HepG2 (cell line): ENCODE data around the gene DIS3L2.

ENCODE experiments used
- CTCF ChIP-seq: sonication (generic); formaldehyde crosslinking; IDR thresholded peaks from 2 replicates; pipeline ENCODE4 v1.5.0; 2020; ENCODE audit warnings: mild to moderate bottlenecking, missing genetic modification reagents, moderate library complexity
- IRF1 ChIP-seq: sonication (generic); formaldehyde crosslinking; IDR thresholded peaks from 2 replicates; pipeline ENCODE4 v1.4.0; 2020; ENCODE audit warnings: low read depth, mild to moderate bottlenecking, missing genetic modification reagents
- KAT2B ChIP-seq: fragments of 150-350 bp; IDR thresholded peaks from 2 replicates; pipeline ENCODE4 v1.6.1; 2014; ENCODE audit warnings: low read depth, low read length, borderline replicate concordance
- NR2F1 ChIP-seq, 2 experiments: fragments of 450-650 bp in 1 of 2; formaldehyde crosslinking in 1 of 2; IDR thresholded peaks; 2 replicates each; pipeline versions ENCODE4 v1.5.0 to v1.6.1; 2016 to 2020; ENCODE audit warnings: mild to moderate bottlenecking in 1 of 2, missing compliant biosample characterization in 1 of 2, missing genetic modification reagents in 1 of 2, moderate library complexity in 1 of 2
- PAF1 ChIP-seq: IDR thresholded peaks from 2 replicates; pipeline ENCODE4 v1.6.1; 2016; ENCODE audit warnings: missing genetic modification reagents, missing compliant biosample characterization
- PHF8 ChIP-seq: sonication (generic); formaldehyde crosslinking; IDR thresholded peaks from 2 replicates; pipeline ENCODE4 v1.5.0; 2020; ENCODE audit warnings: missing genetic modification reagents
- POLR2A ChIP-seq, 2 experiments: IDR thresholded peaks; 2 replicates each; pipeline ENCODE4 v1.6.1; 2011; ENCODE audit warnings: low read depth in 2 of 2, low read length in 2 of 2, mild to moderate bottlenecking in 1 of 2, moderate library complexity in 1 of 2; ENCODE audit not compliant: insufficient read depth in 1 of 2
- PRPF4 ChIP-seq: fragments of 200-400 bp; formaldehyde crosslinking; IDR thresholded peaks from 2 replicates; pipeline ENCODE4 v1.6.1; 2016; ENCODE audit warnings: low read length, low read depth; ENCODE audit not compliant: poor library complexity, severe bottlenecking
- RAD21 ChIP-seq: fragments of 450-650 bp; formaldehyde crosslinking; IDR thresholded peaks from 2 replicates; pipeline ENCODE4 v1.5.0; 2020; ENCODE audit warnings: mild to moderate bottlenecking
- THAP8 ChIP-seq: sonication (generic); formaldehyde crosslinking; IDR thresholded peaks from 2 replicates; pipeline ENCODE4 v1.5.1; 2020; ENCODE audit warnings: missing genetic modification reagents, mild to moderate bottlenecking, borderline replicate concordance
- ZFP82 ChIP-seq: sonication (generic); formaldehyde crosslinking; IDR thresholded peaks from 2 replicates; pipeline ENCODE4 v1.5.1; 2020; ENCODE audit warnings: mild to moderate bottlenecking, missing genetic modification reagents, borderline replicate concordance
- ZMYM2 ChIP-seq: sonication (generic); formaldehyde crosslinking; IDR thresholded peaks from 2 replicates; pipeline ENCODE4 v1.8.0; 2022; ENCODE audit warnings: mild to moderate bottlenecking, missing genetic modification reagents
- ZNF878 ChIP-seq: sonication (generic); formaldehyde crosslinking; IDR thresholded peaks from 2 replicates; pipeline ENCODE4 v1.8.1; 2023; ENCODE audit warnings: mild to moderate bottlenecking, missing genetic modification reagents, moderate library complexity

GRCh38 chr2:231988179-231988866, 26.8 kb downstream of the DIS3L2 start:
- no peak for TF ChIP-seq ZMYM2 (CRISPR knock-in tag)
- TF ChIP-seq PAF1 (CRISPR knock-in tag) = no peak
- no peak for TF ChIP-seq PRPF4
- TF ChIP-seq CTCF = no peak
- TF ChIP-seq ZFP82 (CRISPR knock-in tag) = no peak
- TF ChIP-seq NR2F1 (CRISPR knock-in tag; IDR thresholded peaks at IDR 0.05) = no peak
- no peak for TF ChIP-seq PHF8
- no peak for TF ChIP-seq RAD21 (CRISPR knock-in tag)
- TF ChIP-seq THAP8 (CRISPR knock-in tag) = no peak
- no peak for TF ChIP-seq ZNF878 (CRISPR knock-in tag)
- no peak for TF ChIP-seq KAT2B
- no peak for TF ChIP-seq POLR2A (IDR thresholded peaks at IDR 0.05; ENCODE audit: insufficient read depth in 1 of 2, low read depth in 2 of 2, low read length in 2 of 2)
- no peak for TF ChIP-seq IRF1
